Ammon's horn (tissue), 1 donor: ENCODE measurements around the gene CIB4.

Experiments used
- DNase-seq: peaks from one replicate; pipeline ENCODE4 v3.0.0-alpha.2; 2016; ENCODE audit warnings: low spot score

CIB4 gene

GRCh38 chr2:26642429-26642828 is 1.3 kb upstream of the CIB4 start:
- no peak for DNase-seq

- no peak for DNase-seq
These were observed 828 bp downstream of the CIB4 start for GRCh38 chr2:26640331-26640745.

- no peak for DNase-seq
These were observed 1.4 kb downstream of the CIB4 start for GRCh38 chr2:26639685-26640243.

GRCh38 chr2:26637811-26638310 is 3.3 kb downstream of the CIB4 start:
- no peak for DNase-seq

GRCh38 chr2:26636935-26637334 is 4.2 kb downstream of the CIB4 start:
- no peak for DNase-seq

- no peak for DNase-seq
These were observed 5.8 kb downstream of the CIB4 start for GRCh38 chr2:26635401-26635800.

- no peak for DNase-seq
These were observed 6.4 kb downstream of the CIB4 start for GRCh38 chr2:26634636-26635230.

GRCh38 chr2:26633993-26634595 is 7.1 kb downstream of the CIB4 start:
- DNase-seq = no peak

GRCh38 chr2:26633351-26633945 is 7.7 kb downstream of the CIB4 start:
- no peak for DNase-seq

GRCh38 chr2:26632624-26633185 is 8.5 kb downstream of the CIB4 start:
- no peak for DNase-seq

- DNase-seq = no peak
These were observed 9.6 kb downstream of the CIB4 start for GRCh38 chr2:26631401-26632170.

- no peak for DNase-seq
These were observed 10.4 kb downstream of the CIB4 start for GRCh38 chr2:26630669-26631360.

- DNase-seq = no peak
These were observed 10.9 kb downstream of the CIB4 start for GRCh38 chr2:26630235-26630634.

- DNase-seq = no peak
These were observed 11.4 kb downstream of the CIB4 start for GRCh38 chr2:26629751-26630150.

GRCh38 chr2:26629346-26629630 is 11.9 kb downstream of the CIB4 start:
- DNase-seq = no peak

- no peak for DNase-seq
These were observed 12.4 kb downstream of the CIB4 start for GRCh38 chr2:26628561-26629345.

- no peak for DNase-seq
These were observed 13.6 kb downstream of the CIB4 start for GRCh38 chr2:26627350-26628105.

GRCh38 chr2:26626606-26627005 is 14.6 kb downstream of the CIB4 start:
- no peak for DNase-seq

GRCh38 chr2:26623541-26624495 is 17.3 kb downstream of the CIB4 start:
- no peak for DNase-seq
